Gastrocnemius medialis (tissue), 4 donors: ENCODE measurements around the gene ITIH1. TPM values are rescaled to one million over a fixed set of nuclear protein-coding genes. Genes with fewer than 3 reads are reported as not detected.

ENCODE experiments used
- ATAC-seq, 2 donors: fragments of 150-250 bp; one replicate each; pipeline ENCODE4 v1.9.1; 2016
- DNase-seq, 2 donors: peaks; one replicate each; pipeline ENCODE4 v3.0.0-alpha.2; 2019
- H3K27ac ChIP-seq, 4 donors: fragments of 200-600 bp; sonication (generic); 1 replicate in 1 of 4; 2 replicates in 3 of 4; pipeline ENCODE4 v1.5.1; 2016 to 2018; ENCODE audit warnings: mild to moderate bottlenecking in 2 of 4, moderate library complexity in 1 of 4
- H3K27me3 ChIP-seq, 3 donors: fragments of 200-600 bp; sonication (generic) in 2 of 3; 1 replicate in 1 of 3; 2 replicates in 2 of 3; pipeline versions ENCODE4 v1.5.1 to v1.6.0; 2016 to 2019; ENCODE audit warnings: mild to moderate bottlenecking in 1 of 3, moderate library complexity in 1 of 3
- H3K36me3 ChIP-seq, 2 donors: fragments of 200-600 bp; sonication (generic) in 1 of 2; one replicate each; pipeline ENCODE4 v1.5.1; 2017 to 2018
- H3K4me1 ChIP-seq, 2 donors: fragments of 200-600 bp; sonication (generic) in 1 of 2; one replicate each; pipeline ENCODE4 v1.5.1; 2016 to 2017; ENCODE audit warnings: mild to moderate bottlenecking in 2 of 2
- H3K4me3 ChIP-seq, 4 donors: fragments of 200-600 bp; sonication (generic) in 3 of 4; 1 replicate in 1 of 4; 2 replicates in 3 of 4; pipeline ENCODE4 v1.5.1; 2016 to 2019; ENCODE audit warnings: mild to moderate bottlenecking in 2 of 4
- H3K9me3 ChIP-seq, 3 donors: fragments of 200-600 bp; sonication (generic) in 2 of 3; 1 replicate in 1 of 3; 2 replicates in 2 of 3; pipeline ENCODE4 v1.5.1; 2016 to 2019
- POLR2A ChIP-seq, 2 donors: fragments of 450-650 bp; IDR thresholded peaks; one replicate each; pipeline ENCODE4 v1.6.1; 2017; ENCODE audit warnings: antibody characterized with exemption in 2 of 2, mild to moderate bottlenecking in 2 of 2, moderate library complexity in 2 of 2
- in situ Hi-C, 4 donors: fragments of 200-750 bp; cut with MboI; loops; one replicate each; pipeline versions ENCODE4 v1.15.0 to v1.8.0; 2017; ENCODE audit warnings: low sequenced_read_pairs in 4 of 4
- intact Hi-C: fragments of 100-400 bp; cut with DNase I; formaldehyde crosslinking; loops from one replicate; pipeline ENCODE4 v1.15.1; 2023; ENCODE audit warnings: low total_unique reads
- total RNA-seq, 4 donors: library from RNA; depleted of rRNA; stranded (reverse); fragments of >200 nt; gene quantifications; one replicate each; pipeline versions ENCODE4 v1.1.0 to v1.2.3, GENCODE V29; 2016
- TF ChIP-seq, protein P1 (sequence below), 5 experiments: fragments of 450-650 bp in 3 of 5; fragments of 200-600 bp in 2 of 5; sonication (generic) in 2 of 5; IDR thresholded peaks in 4 of 5; conservative IDR thresholded peaks in 1 of 5; 1 replicate in 4 of 5; 2 replicates in 1 of 5; pipeline ENCODE4 v1.5.1; 2016 to 2019; ENCODE audit warnings: antibody characterized with exemption in 5 of 5, mild to moderate bottlenecking in 3 of 5, moderate library complexity in 3 of 5

Gene ITIH1
- total RNA-seq, 4 donors from 2014 or later, result 0.72 to 2.1 TPM; not detected in 2

GRCh38 chr3:52798376-52798977 lies 21.1 kb downstream of the ITIH1 start:
- Histone ChIP-seq H3K36me3 (no peaks in the 10 kb centered on the region), H3K4me1 (peaks cover 0 to 6% of the 10 kb centered on the region in 2 donors), H3K9me3 (no peaks in the 10 kb centered on the region), H3K27me3 (no peaks in the 10 kb centered on the region), H3K27ac (no peak overlapping the region), H3K4me3 (no peak overlapping the region)
- intact Hi-C loops (no loop called here), in situ Hi-C loops (no loop called here)
- TF ChIP-seq, protein P1, sequence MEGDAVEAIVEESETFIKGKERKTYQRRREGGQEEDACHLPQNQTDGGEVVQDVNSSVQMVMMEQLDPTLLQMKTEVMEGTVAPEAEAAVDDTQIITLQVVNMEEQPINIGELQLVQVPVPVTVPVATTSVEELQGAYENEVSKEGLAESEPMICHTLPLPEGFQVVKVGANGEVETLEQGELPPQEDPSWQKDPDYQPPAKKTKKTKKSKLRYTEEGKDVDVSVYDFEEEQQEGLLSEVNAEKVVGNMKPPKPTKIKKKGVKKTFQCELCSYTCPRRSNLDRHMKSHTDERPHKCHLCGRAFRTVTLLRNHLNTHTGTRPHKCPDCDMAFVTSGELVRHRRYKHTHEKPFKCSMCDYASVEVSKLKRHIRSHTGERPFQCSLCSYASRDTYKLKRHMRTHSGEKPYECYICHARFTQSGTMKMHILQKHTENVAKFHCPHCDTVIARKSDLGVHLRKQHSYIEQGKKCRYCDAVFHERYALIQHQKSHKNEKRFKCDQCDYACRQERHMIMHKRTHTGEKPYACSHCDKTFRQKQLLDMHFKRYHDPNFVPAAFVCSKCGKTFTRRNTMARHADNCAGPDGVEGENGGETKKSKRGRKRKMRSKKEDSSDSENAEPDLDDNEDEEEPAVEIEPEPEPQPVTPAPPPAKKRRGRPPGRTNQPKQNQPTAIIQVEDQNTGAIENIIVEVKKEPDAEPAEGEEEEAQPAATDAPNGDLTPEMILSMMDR (IDR thresholded peaks at IDR 0.05 in 4 of 5, conservative IDR thresholded peaks at IDR 0.05 in 1 of 5), result no peak
- no peak for TF ChIP-seq POLR2A (IDR thresholded peaks at IDR 0.05)
- no peak for ATAC-seq
- DNase-seq, result no peak

DNA sequence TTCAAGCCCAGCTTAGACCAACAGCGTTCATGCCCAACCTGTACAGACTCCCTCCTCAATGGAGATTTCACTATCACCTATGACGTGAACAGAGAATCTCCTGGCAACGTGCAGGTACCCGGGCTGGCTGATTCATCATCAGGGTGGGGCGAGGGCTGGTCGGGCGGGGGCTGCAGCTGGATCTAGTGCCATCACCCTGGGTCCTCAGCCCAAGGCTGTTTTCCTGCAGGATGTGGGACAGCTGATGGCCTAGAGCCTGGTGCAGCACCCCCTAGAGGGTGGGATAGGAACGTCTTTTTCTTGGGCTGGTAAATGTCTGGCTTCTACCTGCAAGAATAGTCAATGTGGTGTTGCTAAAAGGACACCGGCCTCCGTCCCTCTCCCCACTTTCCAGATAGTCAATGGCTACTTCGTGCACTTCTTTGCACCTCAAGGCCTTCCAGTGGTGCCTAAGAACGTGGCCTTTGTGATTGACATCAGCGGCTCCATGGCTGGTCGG lies 21.6 kb downstream of the ITIH1 start:
- H3K36me3 ChIP-seq, result no peaks in the 10 kb centered on the region
- intact Hi-C loops (no loop called here), in situ Hi-C loops (no loop called here)
- peaks cover 0 to 6% of the 10 kb centered on the region in 2 donors for H3K4me1 ChIP-seq
- TF ChIP-seq, protein P1 (IDR thresholded peaks at IDR 0.05 in 4 of 5, conservative IDR thresholded peaks at IDR 0.05 in 1 of 5), result peak in 3 of 5 experiments; percentile 17 to 37 (median 28)
- TF ChIP-seq POLR2A (IDR thresholded peaks at IDR 0.05), result no peak
- no peaks in the 10 kb centered on the region for H3K9me3 ChIP-seq
- H3K27ac ChIP-seq, result no peak overlapping the region
- H3K27me3 ChIP-seq, result no peaks in the 10 kb centered on the region
- peak in 1 of 2 donors; percentile 29 for ATAC-seq
- DNase-seq, result no peak
- no peak overlapping the region for H3K4me3 ChIP-seq

GRCh38 chr3:52800079-52800478 lies 22.7 kb downstream of the ITIH1 start:
- no peaks in the 10 kb centered on the region for H3K27me3 ChIP-seq
- DNase-seq, result no peak
- peak; percentile 49 to 63 for ATAC-seq
- intact Hi-C loops (no loop called here), in situ Hi-C loops (no loop called here)
- H3K4me1 ChIP-seq, result peaks cover 0 to 6% of the 10 kb centered on the region in 2 donors
- no peak overlapping the region for H3K27ac ChIP-seq
- TF ChIP-seq, protein P1 (IDR thresholded peaks at IDR 0.05 in 4 of 5, conservative IDR thresholded peaks at IDR 0.05 in 1 of 5), result no peak
- TF ChIP-seq POLR2A (IDR thresholded peaks at IDR 0.05), result no peak
- H3K4me3 ChIP-seq, result no peak overlapping the region
- H3K9me3 ChIP-seq, result no peaks in the 10 kb centered on the region
- H3K36me3 ChIP-seq, result no peaks in the 10 kb centered on the region

DNA sequence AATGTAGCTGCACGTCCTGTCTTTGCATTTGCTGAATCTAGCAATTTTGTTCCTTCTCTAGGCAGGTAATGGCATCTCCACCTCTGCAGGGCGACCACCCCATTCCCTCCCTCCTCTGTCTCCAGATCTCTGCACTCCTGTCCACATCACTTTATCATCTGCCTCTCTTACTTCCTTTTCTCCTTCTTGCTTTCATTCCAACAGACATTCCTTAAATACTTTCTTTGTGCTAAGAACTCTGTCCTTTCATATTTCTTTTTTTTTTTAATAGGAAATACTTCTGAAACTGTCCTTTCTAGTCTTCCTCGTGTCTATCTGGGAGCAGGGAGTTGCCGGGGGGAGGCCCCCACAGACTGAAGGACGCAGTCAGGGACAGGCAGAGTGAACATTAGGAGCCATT lies 24.4 kb downstream of the ITIH1 start:
- no peak overlapping the region for H3K4me3 ChIP-seq
- no peak overlapping the region for H3K27ac ChIP-seq
- H3K4me1 ChIP-seq, result peaks cover 0 to 6% of the 10 kb centered on the region in 2 donors
- no peaks in the 10 kb centered on the region for H3K27me3 ChIP-seq
- H3K36me3 ChIP-seq, result no peaks in the 10 kb centered on the region
- intact Hi-C loops (no loop called here), in situ Hi-C loops (no loop called here)
- ATAC-seq (no peak), DNase-seq (no peak)
- TF ChIP-seq, protein P1 (IDR thresholded peaks at IDR 0.05 in 4 of 5, conservative IDR thresholded peaks at IDR 0.05 in 1 of 5), result no peak
- no peak for TF ChIP-seq POLR2A (IDR thresholded peaks at IDR 0.05)
- H3K9me3 ChIP-seq, result no peaks in the 10 kb centered on the region
